Neural crest cell (in vitro differentiated cells): Measurements from ENCODE around the gene NCAPG2. TPM values are rescaled to one million over a fixed set of nuclear protein-coding genes. Genes with fewer than 3 reads are reported as not detected.

ENCODE experiments used
- DNase-seq: peaks from one replicate; pipeline ENCODE4 v3.0.0; 2021; ENCODE audit warnings: low read depth, mixed read lengths, low spot score
- H3K27ac Mint-ChIP-seq: one replicate; pipeline ENCODE4 v1.8.0; 2021; ENCODE audit warnings: mild to moderate bottlenecking, mixed read lengths; ENCODE audit not compliant: unreplicated experiment
- H3K27me3 Mint-ChIP-seq: 2 replicates; pipeline ENCODE4 v1.8.0; 2021; ENCODE audit warnings: low read depth, mild to moderate bottlenecking, mixed read lengths
- H3K36me3 Mint-ChIP-seq: 2 replicates; pipeline ENCODE4 v1.8.0; 2021; ENCODE audit warnings: low read depth, mild to moderate bottlenecking, mixed read lengths
- H3K4me1 Mint-ChIP-seq: 2 replicates; pipeline ENCODE4 v1.8.0; 2021; ENCODE audit warnings: mixed read lengths
- H3K4me3 Mint-ChIP-seq: one replicate; pipeline ENCODE4 v1.8.0; 2021; ENCODE audit warnings: mild to moderate bottlenecking, mixed read lengths
- H3K9me3 Mint-ChIP-seq: 2 replicates; pipeline ENCODE4 v1.8.0; 2021; ENCODE audit warnings: mixed read lengths
- total RNA-seq: library from RNA; stranded (reverse); gene quantifications from 2 replicates; pipeline ENCODE4 v1.2.1, GENCODE V29; 2021
- TF ChIP-seq, protein P1 (sequence below): fragments of 200-600 bp; sonication (generic); conservative IDR thresholded peaks from 2 replicates; pipeline ENCODE4 v1.5.0; 2021; ENCODE audit warnings: antibody characterized with exemption, mild to moderate bottlenecking

The NCAPG2 gene
- total RNA-seq, 1 donor from 2014 or later, result 84.9 TPM

- Mint-ChIP-seq H3K27ac (no peak overlapping the region), H3K9me3 (peaks cover 5% of the 10 kb centered on the region), H3K36me3 (no peaks in the 10 kb centered on the region), H3K4me1 (no peaks in the 10 kb centered on the region), H3K27me3 (peaks cover 38% of the 10 kb centered on the region), H3K4me3 (no peak overlapping the region)
- DNase-seq, result no peak
- TF ChIP-seq, protein P1, sequence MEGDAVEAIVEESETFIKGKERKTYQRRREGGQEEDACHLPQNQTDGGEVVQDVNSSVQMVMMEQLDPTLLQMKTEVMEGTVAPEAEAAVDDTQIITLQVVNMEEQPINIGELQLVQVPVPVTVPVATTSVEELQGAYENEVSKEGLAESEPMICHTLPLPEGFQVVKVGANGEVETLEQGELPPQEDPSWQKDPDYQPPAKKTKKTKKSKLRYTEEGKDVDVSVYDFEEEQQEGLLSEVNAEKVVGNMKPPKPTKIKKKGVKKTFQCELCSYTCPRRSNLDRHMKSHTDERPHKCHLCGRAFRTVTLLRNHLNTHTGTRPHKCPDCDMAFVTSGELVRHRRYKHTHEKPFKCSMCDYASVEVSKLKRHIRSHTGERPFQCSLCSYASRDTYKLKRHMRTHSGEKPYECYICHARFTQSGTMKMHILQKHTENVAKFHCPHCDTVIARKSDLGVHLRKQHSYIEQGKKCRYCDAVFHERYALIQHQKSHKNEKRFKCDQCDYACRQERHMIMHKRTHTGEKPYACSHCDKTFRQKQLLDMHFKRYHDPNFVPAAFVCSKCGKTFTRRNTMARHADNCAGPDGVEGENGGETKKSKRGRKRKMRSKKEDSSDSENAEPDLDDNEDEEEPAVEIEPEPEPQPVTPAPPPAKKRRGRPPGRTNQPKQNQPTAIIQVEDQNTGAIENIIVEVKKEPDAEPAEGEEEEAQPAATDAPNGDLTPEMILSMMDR, result no peak
Observed at GRCh38 chr7:158720112-158720511, 15.5 kb upstream of the NCAPG2 start.

- H3K36me3 Mint-ChIP-seq, result no peaks in the 10 kb centered on the region
- no peak for DNase-seq
- H3K4me3 Mint-ChIP-seq, result no peak overlapping the region
Observed at GRCh38 chr7:158716802-158717201, 12.2 kb upstream of the NCAPG2 start.

DNA sequence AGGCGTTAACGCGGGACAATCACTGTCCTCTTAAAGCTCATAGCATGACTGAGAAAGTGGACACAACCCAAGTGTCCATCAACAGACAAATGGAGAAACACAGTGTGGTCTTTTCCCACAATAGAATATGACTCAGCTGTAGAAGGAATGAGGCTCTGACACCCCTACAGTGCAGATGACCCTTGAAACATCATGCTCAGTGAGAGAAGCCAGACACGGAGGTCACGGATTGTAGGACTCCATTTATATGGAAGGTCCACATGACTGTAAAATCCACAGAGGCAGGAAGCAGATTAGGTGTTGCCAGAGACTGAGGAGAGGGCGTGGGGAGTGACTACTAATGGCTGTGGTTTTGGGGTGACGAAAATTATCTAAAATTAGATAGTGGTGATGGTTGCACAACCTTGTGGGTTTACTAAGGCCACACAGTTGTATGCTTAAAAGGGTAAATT lies 6.1 kb upstream of the NCAPG2 start:
- TF ChIP-seq, protein P1, result no peak
- no peak for DNase-seq
- H3K27ac Mint-ChIP-seq, result no peak overlapping the region
- peaks cover 3% of the 10 kb centered on the region for H3K27me3 Mint-ChIP-seq
- H3K4me3 Mint-ChIP-seq, result no peak overlapping the region
- H3K9me3 Mint-ChIP-seq, result peaks cover 2% of the 10 kb centered on the region
- peaks cover 7% of the 10 kb centered on the region for H3K4me1 Mint-ChIP-seq
- no peaks in the 10 kb centered on the region for H3K36me3 Mint-ChIP-seq

More at GRCh38 chr7:158716802-158717201, 12.2 kb upstream of the NCAPG2 start:
- no peaks in the 10 kb centered on the region for H3K4me1 Mint-ChIP-seq
- no peak overlapping the region for H3K27ac Mint-ChIP-seq
- TF ChIP-seq, protein P1, result no peak
- H3K27me3 Mint-ChIP-seq, result peaks cover 39% of the 10 kb centered on the region
- peaks cover 2% of the 10 kb centered on the region for H3K9me3 Mint-ChIP-seq

GRCh38 chr7:158707610-158708009 lies 3.0 kb upstream of the NCAPG2 start:
- Mint-ChIP-seq H3K4me3 (peak overlapping the region; percentile 61), H3K27ac (no peak overlapping the region), H3K27me3 (no peaks in the 10 kb centered on the region), H3K4me1 (peaks cover 22% of the 10 kb centered on the region), H3K36me3 (no peaks in the 10 kb centered on the region), H3K9me3 (peaks cover 2% of the 10 kb centered on the region)
- DNase-seq, result no peak
- TF ChIP-seq, protein P1, result no peak

DNA sequence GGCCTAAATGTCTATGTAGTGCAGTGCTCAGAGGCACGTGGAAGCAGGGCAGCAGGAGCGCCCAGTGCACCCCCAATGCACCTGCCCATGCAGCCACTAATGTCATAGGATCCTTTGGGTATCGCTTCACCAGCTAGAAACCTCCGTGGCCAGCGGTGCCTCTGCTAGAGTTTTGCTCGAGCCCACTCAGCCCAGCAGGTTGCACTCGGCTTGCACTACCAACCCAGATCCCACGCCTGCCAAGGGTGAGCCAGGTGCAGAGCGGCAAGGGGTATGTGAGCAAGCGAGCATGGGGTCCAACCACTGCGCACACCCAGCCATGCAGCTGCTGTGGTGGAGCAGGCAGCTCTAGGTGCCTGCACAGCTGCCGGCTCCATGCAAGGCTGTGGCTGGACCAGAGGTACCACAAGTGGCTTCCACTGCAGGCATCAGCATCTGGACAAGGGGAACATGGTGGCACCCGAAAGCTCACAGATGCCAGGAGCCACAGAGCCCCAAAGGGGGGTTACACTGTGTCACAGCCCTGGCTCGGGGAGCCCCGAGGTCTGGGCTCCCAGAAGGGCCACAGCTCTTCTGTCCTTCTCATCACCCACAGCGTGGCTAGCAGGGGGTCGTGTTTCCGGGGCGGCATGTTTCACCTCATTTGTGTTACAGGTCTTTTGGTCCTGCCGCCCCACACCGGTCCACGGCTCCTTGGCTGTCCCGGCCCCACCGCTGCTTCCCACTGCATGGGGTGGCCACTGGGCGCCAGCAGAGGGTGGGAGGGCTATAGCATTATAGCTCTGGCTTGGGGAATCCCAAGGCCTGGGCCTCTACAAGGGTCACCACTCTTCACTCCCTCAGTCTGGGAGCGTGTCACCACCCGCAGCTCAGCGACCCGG lies 2.3 kb upstream of the NCAPG2 start:
- Mint-ChIP-seq H3K9me3 (peaks cover 2% of the 10 kb centered on the region), H3K4me1 (peaks cover 29% of the 10 kb centered on the region), H3K27ac (no peak overlapping the region), H3K27me3 (no peaks in the 10 kb centered on the region), H3K36me3 (no peaks in the 10 kb centered on the region), H3K4me3 (peak overlapping the region; percentile 87)
- no peak for DNase-seq
- TF ChIP-seq, protein P1, result no peak
